CD4-positive, alpha-beta T cell (primary cell): ENCODE measurements around the gene TMPRSS11B. TPM values are rescaled to one million over a fixed set of nuclear protein-coding genes. Genes with fewer than 3 reads are reported as not detected.

Source experiments
- ATAC-seq: fragments of 200-7000 bp; cut with Tn5 transposase; one replicate; pipeline ENCODE4 v1.10.0; 2022; ENCODE audit warnings: mild to moderate bottlenecking; ENCODE audit not compliant: poor library complexity
- CTCF ChIA-PET: fragments of 350-600 bp; sonication (Branson Sonifier 250); formaldehyde crosslinking; loops from one replicate; lab custom pipeline; 2021; ENCODE audit warnings: antibody characterized with exemption, inconsistent platforms; lab: Charles Lee
- POLR2A ChIA-PET: fragments of 350-600 bp; sonication (Branson Sonifier 250); formaldehyde crosslinking; loops from one replicate; lab custom pipeline; 2021; ENCODE audit warnings: antibody characterized with exemption, inconsistent platforms; lab: Charles Lee
- DNase-seq, 14 experiments: peaks; one replicate each; pipeline ENCODE4 v3.0.0-alpha.2; 2013 to 2020; ENCODE audit warnings: mixed read lengths in 2 of 14
- H3K27ac ChIP-seq, 2 donors: one replicate each; pipeline versions ENCODE4 v1.5.1 to v1.7.0; 2013; ENCODE audit warnings: low read length in 2 of 2, low read depth in 1 of 2, mild to moderate bottlenecking in 1 of 2
- H3K27me3 ChIP-seq, 2 experiments: 1 replicate in 1 of 2; 2 replicates in 1 of 2; pipeline versions ENCODE4 v1.6.1 to v1.7.0; 2013; ENCODE audit warnings: low read length in 2 of 2, control low read depth in 1 of 2, mild to moderate bottlenecking in 1 of 2, moderate library complexity in 1 of 2; ENCODE audit not compliant: insufficient read depth in 2 of 2, control insufficient read depth in 1 of 2
- H3K36me3 ChIP-seq: one replicate; pipeline ENCODE4 v1.6.1; 2013; ENCODE audit warnings: low read length, control low read depth; ENCODE audit not compliant: insufficient read depth
- H3K4me1 ChIP-seq: one replicate; pipeline ENCODE4 v1.6.1; 2013; ENCODE audit warnings: low read length, control low read depth; ENCODE audit not compliant: insufficient read depth
- H3K4me3 ChIP-seq: one replicate; pipeline ENCODE4 v1.5.1; 2013; ENCODE audit warnings: mild to moderate bottlenecking, low read length, moderate library complexity
- H3K9me3 ChIP-seq, 2 experiments: 1 replicate in 1 of 2; 2 replicates in 1 of 2; pipeline versions ENCODE4 v1.6.1 to v1.7.0; 2013; ENCODE audit warnings: low read length in 2 of 2, mild to moderate bottlenecking in 2 of 2, control low read depth in 1 of 2, moderate library complexity in 1 of 2; ENCODE audit not compliant: control insufficient read depth in 1 of 2, insufficient read depth in 1 of 2
- H3K27ac Mint-ChIP-seq: one replicate; pipeline ENCODE4 v1.8.0; 2020; ENCODE audit warnings: mixed read lengths
- H3K27me3 Mint-ChIP-seq: one replicate; pipeline ENCODE4 v1.8.0; 2021; ENCODE audit warnings: mixed read lengths
- H3K36me3 Mint-ChIP-seq: one replicate; pipeline ENCODE4 v1.8.0; 2021; ENCODE audit warnings: low read depth, mixed read lengths
- H3K4me1 Mint-ChIP-seq: one replicate; pipeline ENCODE4 v1.8.0; 2021; ENCODE audit warnings: low read depth, mixed read lengths
- H3K4me3 Mint-ChIP-seq: one replicate; pipeline ENCODE4 v1.8.0; 2020; ENCODE audit warnings: mild to moderate bottlenecking, mixed read lengths
- H3K9me3 Mint-ChIP-seq: one replicate; pipeline ENCODE4 v1.8.0; 2020; ENCODE audit warnings: mixed read lengths
- intact Hi-C, 2 experiments: fragments of 100-400 bp; cut with DNase I in 1 of 2; cut with micrococcal nuclease in 1 of 2; formaldehyde crosslinking; loops; one replicate each; pipeline versions ENCODE4 v1.15.1 to v1.9.0; 2023 to 2025; cut with DNase I, micrococcal nuclease
- total RNA-seq, 174 experiments: library from RNA in 2 of 174; stranded (reverse) in 2 of 174; gene quantifications; one replicate each; pipeline ENCODE4 v1.2.3 and lab custom pipeline; 2021 to 2026
- TF ChIP-seq, protein P1 (sequence below): fragments of 200-600 bp; IDR thresholded peaks from one replicate; pipeline ENCODE4 v1.8.0; 2022; ENCODE audit warnings: antibody characterized with exemption, mild to moderate bottlenecking

The TMPRSS11B gene
- total RNA-seq, 2 experiments from 2014 or later, result not detected

DNA sequence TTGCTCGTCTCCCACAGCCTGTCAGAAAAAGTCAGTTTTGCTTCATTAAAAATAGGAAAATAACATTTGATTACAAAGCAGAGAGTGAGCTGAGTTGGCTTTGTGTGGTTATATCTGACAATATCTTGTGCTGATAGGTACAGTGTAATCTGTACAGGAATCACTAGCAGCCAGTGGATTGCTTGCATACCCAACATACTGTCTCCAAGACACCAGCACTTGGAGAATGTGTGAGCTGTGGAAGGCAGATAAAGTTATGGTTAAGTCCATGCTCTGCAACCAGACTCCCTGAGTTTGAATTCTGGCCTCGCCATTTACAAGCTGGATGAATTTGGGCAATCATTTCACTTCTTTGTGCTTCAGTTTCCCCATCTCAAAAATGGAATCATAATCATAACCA, 58.3 kb downstream of the TMPRSS11B start:
- Mint-ChIP-seq H3K4me3 (no peak overlapping the region), H3K27ac (no peak overlapping the region), H3K4me1 (no peaks in the 10 kb centered on the region), H3K9me3 (no peaks in the 10 kb centered on the region), H3K36me3 (no peaks in the 10 kb centered on the region), H3K27me3 (peaks cover 9% of the 10 kb centered on the region)
- ATAC-seq (no peak), DNase-seq (no peak)
- peaks cover 0 to 6% of the 10 kb centered on the region in 2 experiments for H3K9me3 ChIP-seq
- POLR2A ChIA-PET, result no interaction called here
- no peak overlapping the region for H3K27ac ChIP-seq
- CTCF ChIA-PET, result no interaction called here
- no peaks in the 10 kb centered on the region for H3K36me3 ChIP-seq
- H3K27me3 ChIP-seq, result no peaks in the 10 kb centered on the region
- no peaks in the 10 kb centered on the region for H3K4me1 ChIP-seq
- intact Hi-C loops, result no loop called here
- TF ChIP-seq, protein P1, sequence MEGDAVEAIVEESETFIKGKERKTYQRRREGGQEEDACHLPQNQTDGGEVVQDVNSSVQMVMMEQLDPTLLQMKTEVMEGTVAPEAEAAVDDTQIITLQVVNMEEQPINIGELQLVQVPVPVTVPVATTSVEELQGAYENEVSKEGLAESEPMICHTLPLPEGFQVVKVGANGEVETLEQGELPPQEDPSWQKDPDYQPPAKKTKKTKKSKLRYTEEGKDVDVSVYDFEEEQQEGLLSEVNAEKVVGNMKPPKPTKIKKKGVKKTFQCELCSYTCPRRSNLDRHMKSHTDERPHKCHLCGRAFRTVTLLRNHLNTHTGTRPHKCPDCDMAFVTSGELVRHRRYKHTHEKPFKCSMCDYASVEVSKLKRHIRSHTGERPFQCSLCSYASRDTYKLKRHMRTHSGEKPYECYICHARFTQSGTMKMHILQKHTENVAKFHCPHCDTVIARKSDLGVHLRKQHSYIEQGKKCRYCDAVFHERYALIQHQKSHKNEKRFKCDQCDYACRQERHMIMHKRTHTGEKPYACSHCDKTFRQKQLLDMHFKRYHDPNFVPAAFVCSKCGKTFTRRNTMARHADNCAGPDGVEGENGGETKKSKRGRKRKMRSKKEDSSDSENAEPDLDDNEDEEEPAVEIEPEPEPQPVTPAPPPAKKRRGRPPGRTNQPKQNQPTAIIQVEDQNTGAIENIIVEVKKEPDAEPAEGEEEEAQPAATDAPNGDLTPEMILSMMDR, result no peak
- H3K4me3 ChIP-seq, result no peak overlapping the region

DNA sequence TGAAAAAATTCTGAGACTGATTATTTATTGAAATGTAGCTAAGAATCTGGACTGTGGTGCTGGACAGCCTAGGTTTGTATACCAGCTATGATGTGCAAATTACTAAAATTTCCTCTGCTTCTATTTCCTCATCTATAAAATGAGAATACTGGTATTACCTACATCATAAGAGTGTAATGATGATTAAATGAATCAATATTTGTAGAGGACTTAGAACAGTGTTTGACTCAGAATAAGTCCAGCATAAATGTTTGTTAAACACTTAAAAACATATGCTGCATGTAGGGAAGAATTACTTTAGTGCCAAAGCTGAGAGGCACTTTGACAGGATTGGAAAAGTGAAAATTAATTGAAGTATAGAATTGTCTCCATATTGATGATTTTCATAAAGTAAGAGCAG, 60.6 kb downstream of the TMPRSS11B start:
- Histone ChIP-seq H3K27ac (no peak overlapping the region), H3K4me1 (no peaks in the 10 kb centered on the region), H3K4me3 (no peak overlapping the region), H3K27me3 (no peaks in the 10 kb centered on the region), H3K9me3 (peaks cover 0 to 7% of the 10 kb centered on the region in 2 experiments), H3K36me3 (no peaks in the 10 kb centered on the region)
- intact Hi-C loops, result loop anchor here in 1 of 2 experiments (5.0 kb wide), 1 partner anchor 192 kb away; no protein-coding TSS in a partner anchor
- ChIA-PET CTCF (no interaction called here), POLR2A (no interaction called here)
- Mint-ChIP-seq H3K27me3 (peaks cover 4% of the 10 kb centered on the region), H3K36me3 (no peaks in the 10 kb centered on the region), H3K4me3 (no peak overlapping the region), H3K27ac (no peak overlapping the region), H3K9me3 (no peaks in the 10 kb centered on the region), H3K4me1 (no peaks in the 10 kb centered on the region)
- TF ChIP-seq, protein P1, result no peak
- no peak for ATAC-seq
- DNase-seq, result no peak

DNA sequence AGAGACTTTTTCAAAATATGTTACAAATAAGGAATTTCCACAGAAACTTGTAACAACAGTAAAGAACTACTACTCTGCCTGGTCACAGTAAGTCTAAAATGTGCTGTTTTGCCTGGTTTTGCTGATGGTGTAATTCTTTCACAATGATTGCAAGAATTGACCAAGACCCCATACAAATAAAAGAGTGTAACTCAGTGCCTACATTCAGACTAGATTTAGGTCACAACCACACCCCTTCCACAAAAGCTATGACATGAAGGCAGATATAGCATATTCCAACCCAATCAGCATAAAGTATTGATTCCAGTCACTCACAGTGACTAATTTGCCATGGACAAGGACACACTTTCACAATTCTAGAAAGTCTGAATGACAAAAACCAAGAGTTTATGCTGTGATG, 62.1 kb downstream of the TMPRSS11B start:
- no peak overlapping the region for H3K4me3 Mint-ChIP-seq
- no peaks in the 10 kb centered on the region for H3K27me3 Mint-ChIP-seq
- H3K27ac Mint-ChIP-seq, result no peak overlapping the region
- H3K4me1 Mint-ChIP-seq, result no peaks in the 10 kb centered on the region
- ATAC-seq (no peak), DNase-seq (no peak)
- TF ChIP-seq, protein P1, result no peak
- Histone ChIP-seq H3K4me3 (no peak overlapping the region), H3K36me3 (no peaks in the 10 kb centered on the region), H3K27me3 (no peaks in the 10 kb centered on the region), H3K4me1 (no peaks in the 10 kb centered on the region), H3K9me3 (peaks cover 0 to 7% of the 10 kb centered on the region in 2 experiments), H3K27ac (no peak overlapping the region)
- H3K36me3 Mint-ChIP-seq, result no peaks in the 10 kb centered on the region
- POLR2A ChIA-PET, result no interaction called here
- H3K9me3 Mint-ChIP-seq, result no peaks in the 10 kb centered on the region
- CTCF ChIA-PET, result no interaction called here
- intact Hi-C loops, result loop anchor here in 1 of 2 experiments (5.0 kb wide), 1 partner anchor 194 kb away; no protein-coding TSS in a partner anchor
